GM21576 (cell line): Measurements from ENCODE around the gene CALCOCO2.
"Not testable (repeated sequence)": the region's sequence is repeated elsewhere in the genome, so short reads cannot be mapped to it uniquely, and the experiment has no call there.

Source experiments
- ATAC-seq: cut with Tn5 transposase; IDR thresholded peaks from one replicate; pipeline ENCODE4 v1.9.1; 2021; ENCODE audit warnings: mild to moderate bottlenecking, moderate library complexity; ENCODE audit not compliant: unreplicated experiment

The CALCOCO2 gene

DNA sequence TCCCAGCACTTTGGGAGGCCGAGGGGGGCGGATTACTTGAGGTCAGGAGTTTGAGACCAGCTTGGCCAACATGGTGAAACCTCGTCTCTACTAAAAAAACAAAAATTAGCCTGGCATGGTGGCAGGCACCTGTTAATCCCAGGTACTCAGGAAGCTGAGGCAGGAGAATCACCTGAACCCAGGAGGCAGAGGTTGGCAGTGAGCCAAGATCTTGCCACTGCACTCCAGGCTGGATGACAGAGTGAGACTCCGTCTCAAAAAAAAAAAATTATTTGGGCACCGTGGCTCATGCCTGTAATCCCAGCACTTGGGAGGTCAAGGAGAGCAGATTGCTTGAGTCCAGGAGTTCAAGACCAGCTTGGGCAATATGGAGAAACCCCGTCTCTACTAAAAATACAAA is 9.9 kb upstream of the CALCOCO2 start:
- ATAC-seq: not testable (repeated sequence)

DNA sequence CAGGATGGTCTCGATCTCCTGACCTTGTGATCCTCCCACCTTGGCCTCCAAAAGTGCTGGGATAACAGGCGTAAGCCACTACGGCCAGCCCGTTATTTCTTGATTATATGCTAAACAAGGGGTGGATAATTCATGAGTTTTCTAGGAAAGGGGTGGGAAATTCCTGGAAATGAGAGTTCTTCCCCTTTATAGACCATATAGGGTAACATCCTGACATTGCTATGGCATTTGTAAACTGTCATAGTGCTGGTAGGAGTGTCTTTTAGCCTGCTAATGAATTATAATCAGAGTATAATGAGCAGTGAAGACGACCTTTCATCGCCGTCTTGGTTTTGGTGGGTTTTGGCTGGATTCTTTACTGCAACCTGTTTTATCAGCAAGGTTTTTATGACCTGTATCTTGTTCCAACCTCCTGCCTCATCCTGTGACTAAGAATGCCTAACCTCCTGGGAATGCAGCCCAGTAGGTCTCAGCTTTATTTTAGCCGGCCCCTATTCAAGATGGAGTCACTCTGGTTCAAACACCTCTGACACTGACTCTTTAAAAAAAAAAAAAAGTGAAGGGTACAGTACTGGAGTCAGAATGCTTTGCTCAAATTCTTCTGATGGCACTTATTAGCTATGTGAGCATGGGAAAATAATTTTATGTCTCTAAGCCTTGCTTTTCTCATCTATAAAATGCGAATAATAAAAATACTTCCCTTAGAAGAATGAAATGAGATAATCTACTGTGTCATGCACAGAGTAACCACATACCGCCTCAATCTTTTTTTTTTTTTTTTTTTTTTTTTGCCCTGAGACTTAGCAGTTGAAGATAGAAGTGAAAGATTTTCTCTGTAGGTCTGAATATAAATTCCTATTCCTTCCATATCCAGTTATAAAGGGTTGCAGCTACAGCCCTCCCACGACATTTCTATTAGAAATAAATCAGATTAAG is 5.1 kb upstream of the CALCOCO2 start:
- ATAC-seq: no peak

DNA sequence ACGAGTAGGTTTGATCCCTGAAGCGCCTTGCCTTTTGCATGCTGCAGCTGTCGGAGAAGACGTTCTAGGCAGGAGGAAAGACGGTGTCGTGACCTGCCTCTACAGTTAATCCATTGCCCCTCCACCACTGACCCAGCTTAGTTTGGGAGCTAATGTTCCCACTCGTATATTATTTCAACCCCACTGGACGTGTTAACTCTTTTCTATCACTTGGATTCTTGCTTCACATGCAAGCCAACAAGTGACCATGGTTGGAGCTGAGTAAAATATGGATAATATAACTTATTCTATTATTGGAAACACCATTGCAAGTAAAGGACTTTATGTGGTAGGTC is 681 bp downstream of the CALCOCO2 start:
- ATAC-seq: no peak

DNA sequence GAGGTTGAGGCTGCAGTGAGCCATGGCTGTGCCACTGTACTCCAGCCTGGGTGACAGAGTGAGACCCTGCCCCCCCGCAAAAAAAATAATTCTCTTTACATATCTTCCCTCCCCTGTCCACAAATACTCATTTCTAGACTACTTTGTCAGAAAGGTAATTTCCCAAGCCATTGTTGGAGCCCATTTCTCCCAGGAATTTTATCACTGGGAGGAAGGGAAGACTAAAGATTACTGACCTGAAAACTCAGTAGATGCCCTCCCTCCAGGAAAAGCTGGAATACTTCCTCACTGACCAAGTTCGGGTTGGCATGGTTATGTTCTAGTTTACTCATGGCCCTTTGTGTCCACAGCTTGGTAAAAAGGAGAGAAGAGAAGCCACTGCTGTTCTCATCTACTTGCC is 4.1 kb downstream of the CALCOCO2 start:
- no peak for ATAC-seq

DNA sequence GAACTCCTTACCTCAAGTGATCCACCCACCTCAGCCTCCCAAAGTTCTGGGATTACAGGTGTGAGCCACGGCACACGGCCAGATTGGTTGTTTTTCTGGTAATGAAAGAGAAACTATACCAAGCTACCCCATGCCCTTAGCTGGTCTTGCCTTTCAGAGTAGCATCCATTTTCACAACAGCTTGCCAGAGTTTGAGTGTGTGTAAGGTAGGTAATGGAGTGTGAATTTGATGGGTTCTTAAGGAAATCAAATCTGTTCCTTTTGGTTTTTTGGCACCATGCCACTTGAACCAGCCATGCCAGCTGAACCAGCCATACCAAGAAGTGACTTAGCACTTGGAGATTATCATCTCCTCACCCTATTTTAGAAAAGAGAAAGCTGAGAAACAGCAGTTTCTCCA is 5.1 kb downstream of the CALCOCO2 start:
- ATAC-seq: no peak

DNA sequence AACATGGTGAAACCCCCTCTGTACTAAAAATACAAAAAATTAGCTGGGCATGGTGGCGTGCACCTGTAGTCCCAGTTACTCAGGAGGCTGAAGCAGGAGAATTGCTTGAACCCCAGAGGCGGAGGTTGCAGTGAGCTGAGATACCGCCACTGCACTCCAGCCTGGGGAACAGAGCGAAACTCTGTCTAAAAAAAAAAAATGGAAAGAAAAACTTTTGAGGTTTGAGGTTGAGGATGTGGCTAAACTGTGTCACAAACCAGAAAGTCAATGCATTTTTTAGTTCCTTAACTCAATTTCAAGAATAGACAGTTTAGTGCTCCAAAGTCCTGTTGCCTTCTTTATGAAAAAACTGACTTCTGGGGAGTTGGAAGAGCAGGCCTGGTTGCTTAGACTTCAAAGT is 6.6 kb downstream of the CALCOCO2 start:
- not testable (repeated sequence) for ATAC-seq

DNA sequence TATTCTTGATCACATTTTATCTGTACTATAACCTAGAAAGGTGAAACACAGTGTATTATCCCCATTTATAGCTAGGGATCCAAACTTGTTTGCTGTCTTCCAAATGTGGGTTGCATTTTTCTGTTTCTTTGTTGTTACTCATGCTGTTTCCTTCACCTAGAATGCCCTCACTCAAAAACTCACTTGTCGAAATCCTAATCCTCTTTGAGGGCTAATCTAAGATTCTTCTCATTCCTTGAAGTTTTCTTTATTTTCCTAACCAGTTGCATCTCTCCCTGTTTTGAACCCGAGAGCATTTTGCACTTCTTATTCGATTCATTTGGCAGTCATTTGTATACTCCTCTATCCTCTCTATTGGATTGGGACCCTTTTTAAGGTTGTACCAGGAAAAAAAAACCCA is 9.6 kb downstream of the CALCOCO2 start:
- no peak for ATAC-seq

DNA sequence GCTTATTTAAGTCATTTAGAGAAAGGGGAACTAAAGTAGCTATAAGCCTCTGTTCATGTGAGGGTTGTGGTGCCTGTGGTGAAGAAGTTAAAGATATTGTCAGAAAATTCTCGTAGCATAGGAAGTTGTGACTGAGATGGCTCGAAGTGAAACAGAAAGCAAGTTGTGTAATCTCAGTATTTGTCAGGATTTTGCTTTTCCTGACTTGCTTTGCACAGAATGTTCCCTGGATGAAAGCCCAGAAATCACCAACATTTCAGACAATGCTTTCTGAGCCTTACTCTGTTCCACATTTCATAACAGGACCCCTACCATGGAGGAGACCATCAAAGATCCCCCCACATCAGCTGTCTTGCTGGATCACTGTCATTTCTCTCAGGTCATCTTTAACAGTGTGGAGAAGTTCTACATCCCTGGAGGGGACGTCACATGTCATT is 10.6 kb downstream of the CALCOCO2 start:
- ATAC-seq: peak; percentile 72

DNA sequence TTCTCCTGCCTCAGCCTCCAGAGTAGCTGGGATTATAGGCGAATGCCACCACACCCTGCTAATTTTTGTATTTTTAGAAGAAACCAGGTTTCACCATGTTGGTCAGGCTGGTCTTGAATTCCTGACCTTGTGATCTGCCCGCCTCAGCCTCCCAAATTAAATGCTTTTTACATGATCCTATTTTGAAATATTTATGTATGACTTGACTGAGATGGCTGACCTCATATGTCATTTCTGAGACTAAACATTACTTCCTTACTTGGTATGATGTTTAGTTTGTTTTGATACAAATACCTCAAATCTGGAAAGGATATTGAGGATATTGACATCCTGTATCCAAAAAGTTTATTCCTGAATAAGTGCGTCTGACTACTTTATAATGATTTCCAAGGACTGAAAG is 11.9 kb downstream of the CALCOCO2 start:
- no peak for ATAC-seq

DNA sequence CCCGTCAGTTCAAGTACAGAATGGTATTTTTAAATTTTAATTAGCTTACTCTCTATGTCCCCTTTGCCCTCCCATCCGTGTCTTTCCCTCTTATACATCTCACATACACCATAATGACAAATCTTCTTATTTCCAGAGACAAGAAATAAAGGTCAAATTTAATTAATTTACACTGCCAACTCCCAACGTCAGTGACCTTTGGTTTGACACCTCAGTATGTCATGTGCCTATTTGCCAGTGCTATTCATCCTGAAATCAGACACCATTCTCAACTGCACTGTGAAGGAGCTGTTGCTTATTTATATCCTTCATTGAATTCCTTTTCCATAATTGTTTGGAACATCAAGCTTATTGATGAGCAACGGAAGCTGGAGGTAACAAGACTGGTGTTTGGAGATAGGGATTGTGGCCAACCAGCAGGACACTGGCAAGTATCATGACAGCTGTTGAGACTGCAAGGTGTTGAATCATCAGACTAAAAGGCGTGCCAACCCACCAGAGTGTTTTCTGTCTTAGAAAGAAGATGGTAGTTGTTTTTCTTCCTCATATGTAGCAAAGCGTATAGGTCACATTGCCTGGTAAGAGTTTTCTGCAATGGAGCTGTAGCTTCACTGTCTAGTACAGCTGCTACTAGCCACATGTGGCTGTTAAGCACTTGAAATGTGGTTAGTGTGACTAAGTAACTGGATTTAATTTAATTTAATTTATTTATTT is 12.5 kb downstream of the CALCOCO2 start:
- no peak for ATAC-seq

DNA sequence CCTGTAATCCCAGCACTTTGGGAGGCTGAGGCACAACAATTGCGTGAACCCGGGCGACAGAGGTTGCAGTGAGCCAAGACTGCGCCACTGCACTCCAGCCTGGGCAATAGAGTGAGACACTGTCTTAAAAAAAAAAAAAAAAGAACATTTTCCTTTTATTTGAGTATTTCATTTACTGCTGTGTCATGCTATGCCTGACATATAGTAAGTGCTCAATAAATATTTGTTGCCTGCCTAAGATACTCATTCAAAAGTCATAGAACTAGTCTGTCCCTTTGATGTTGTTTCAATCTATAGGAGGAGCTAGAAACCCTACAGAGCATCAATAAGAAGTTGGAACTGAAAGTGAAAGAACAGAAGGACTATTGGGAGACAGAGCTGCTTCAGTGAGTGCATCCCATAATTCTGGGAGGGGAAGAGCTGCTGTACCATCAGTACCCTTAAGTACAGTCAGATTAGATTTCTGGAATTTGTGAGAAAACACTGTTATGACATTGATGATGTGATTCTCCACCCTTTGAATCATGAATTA is 20.0 kb downstream of the CALCOCO2 start:
- ATAC-seq: no peak

DNA sequence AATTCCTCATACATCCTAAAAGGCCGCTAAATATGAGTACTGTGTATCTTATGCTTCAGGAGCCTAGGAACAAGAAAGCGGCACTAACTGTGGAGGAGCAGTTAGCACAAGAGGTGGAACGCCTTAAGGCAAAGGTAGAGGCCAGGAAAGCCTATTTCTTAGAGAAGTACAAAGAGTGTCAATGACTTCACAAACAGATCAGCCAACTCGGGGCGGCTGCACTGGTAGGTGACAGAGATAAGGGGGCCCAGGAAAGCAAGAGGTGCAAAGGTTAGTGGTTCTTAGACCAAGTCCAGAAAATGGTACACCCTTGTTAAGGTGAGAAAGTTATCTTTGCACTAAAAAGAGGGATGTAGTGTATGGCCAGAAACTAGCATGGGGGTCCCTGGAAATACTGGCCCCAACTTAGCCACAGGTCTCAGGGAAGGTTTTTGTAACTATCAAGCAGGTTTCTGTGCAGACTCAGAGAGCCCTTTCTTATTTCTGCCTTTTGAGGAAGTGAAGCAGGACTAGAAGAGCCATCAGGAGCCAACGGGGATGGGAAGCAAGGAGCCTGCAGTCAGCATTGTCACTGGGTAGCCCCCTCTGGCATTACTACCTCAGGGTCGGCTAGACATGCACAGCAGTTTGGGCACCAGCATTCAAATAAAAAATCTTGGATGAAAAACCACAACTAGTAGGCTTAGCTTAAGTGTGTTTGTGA is 24.1 kb downstream of the CALCOCO2 start:
- ATAC-seq: no peak

DNA sequence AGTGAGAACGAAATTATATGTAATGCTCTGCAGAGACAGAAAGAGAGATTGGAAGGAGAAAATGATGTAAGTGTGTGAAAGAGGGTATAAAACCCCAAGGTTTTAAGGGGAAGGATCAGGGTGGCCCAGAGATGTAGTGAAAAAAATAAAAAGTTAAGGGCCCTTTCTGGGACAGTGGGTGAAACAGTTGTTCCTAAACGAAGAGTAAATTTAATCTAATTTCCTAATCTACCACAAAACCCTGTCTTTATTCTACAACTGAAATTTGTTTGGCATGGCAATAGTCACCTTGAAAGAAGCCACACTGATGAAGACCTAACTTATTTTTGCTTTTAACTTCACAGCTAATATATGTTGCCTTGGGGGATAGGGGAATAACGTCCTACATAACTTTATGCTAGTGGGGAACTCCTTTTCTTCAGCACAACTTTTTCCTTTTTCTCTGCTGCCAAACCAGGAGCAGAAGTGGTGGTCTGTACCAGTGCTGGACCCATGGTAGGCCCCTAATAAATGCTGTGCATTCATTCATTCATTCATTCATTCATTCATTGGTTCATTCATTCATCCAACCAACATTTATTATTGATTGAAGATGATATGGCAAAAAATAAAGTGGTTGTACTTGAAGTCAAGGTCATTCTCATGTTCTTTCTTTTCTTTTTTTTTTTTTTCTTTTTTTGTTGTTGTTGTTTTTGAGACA is 25.4 kb downstream of the CALCOCO2 start:
- no peak for ATAC-seq

DNA sequence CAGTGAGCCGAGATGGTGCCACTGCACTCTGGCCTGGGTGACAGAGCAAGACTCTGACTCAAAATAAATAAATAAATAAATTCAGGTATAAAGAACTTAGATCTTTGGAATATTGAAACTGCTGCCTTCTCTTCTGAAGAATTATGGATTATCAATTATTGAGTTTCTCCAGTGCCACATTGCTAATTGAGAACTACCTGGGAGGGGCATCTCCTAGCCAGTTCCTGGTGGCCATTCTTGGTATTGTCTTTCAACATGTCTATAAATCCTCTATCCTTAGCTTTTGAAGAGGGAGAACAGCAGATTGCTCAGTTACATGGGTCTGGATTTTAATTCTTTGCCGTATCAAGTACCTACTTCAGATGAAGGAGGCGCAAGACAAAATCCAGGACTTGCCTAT is 29.2 kb downstream of the CALCOCO2 start:
- no peak for ATAC-seq

DNA sequence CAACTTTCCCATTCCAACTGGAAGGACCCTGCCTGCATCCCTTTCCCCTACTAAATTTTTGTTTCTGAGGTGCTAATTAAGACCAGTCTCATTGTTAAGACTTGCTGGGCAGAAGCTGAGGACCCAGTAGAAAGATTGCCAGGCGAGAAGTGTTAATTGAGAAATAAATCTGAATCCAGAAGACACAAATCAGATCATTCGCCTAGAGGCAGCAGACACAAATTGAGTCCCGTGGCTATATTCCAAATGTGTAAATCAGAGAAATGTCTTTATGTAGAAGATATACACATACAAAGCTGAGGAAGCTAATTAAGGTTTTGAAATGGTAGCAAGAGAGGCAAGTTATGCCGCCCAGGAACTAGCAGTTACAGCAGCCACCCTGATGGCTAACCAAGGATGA is 29.6 kb downstream of the CALCOCO2 start:
- ATAC-seq: no peak

DNA sequence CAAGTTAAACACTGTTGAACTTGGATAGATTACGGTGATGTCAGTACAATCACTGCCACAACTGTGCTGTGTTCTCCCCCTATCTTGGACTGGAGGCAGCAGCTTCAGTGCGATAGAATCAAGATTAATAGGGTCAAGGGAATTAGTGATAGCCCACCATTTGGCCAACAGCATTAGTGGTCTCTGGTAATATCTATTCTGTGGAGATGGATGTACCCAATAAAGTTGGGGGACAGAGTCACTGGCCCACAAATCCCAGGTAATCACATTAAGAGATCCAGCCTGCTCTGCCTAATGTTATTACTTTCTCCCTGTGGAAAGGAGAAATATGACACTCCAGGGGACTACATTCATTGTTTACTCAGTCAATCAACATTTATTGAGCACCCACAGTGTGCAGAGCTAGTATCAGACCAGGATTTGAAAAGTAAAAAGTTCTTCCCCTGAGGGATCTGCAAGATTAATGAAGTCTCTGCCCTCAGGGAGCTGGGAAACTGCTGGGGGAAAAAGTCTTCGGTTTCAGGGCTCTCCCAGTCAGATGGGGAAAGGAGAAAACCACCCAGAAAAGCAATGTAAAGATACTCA is 38.2 kb downstream of the CALCOCO2 start:
- no peak for ATAC-seq

DNA sequence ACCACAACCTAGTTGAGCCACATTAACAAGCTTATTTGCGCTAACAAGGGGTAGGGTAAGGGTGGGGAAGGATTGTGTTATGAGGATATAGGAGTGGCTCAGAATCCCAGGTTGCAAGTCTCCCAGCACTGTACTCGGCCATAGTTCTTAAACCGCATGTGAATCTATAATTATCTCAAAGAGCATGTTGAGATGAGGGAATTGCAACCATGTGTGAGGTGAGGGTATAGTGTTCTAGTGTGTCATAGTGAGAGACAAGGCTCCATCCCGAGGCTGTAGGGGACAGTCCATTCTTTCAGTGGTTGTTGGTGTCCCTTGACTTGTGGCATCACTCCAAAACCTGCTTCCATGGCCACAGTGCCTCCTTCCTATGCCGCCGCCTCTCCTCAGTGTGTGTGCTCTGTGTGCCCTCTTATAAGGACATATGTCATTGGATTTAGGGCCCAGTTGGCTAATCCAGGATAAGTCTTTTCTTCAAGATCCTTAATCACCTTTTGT is 39.0 kb downstream of the CALCOCO2 start:
- no peak for ATAC-seq

DNA sequence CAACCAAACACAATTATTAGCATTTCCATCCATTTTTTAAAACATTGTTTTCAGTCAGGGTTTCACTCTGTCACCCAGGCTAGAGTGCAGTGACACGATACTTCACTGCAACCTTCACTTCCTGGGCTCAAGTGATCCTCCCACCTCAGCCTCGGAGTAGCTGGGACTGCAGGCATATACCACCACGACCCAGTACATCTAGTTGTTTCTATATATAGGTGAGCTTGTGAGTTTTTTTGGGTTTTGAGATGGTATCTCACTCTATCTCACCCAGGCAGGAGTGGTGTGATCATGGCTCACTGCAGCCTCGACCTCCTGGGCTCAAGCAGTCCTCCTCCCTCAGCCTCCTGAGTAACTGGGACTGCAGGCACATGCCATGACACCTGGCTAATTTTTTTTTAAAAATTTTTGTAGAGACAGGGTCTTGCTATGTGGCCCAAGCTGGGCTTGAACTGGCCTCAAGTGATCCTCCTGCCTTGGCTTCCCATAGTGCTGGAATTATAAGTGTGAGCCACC is 40.3 kb downstream of the CALCOCO2 start:
- ATAC-seq: no peak

DNA sequence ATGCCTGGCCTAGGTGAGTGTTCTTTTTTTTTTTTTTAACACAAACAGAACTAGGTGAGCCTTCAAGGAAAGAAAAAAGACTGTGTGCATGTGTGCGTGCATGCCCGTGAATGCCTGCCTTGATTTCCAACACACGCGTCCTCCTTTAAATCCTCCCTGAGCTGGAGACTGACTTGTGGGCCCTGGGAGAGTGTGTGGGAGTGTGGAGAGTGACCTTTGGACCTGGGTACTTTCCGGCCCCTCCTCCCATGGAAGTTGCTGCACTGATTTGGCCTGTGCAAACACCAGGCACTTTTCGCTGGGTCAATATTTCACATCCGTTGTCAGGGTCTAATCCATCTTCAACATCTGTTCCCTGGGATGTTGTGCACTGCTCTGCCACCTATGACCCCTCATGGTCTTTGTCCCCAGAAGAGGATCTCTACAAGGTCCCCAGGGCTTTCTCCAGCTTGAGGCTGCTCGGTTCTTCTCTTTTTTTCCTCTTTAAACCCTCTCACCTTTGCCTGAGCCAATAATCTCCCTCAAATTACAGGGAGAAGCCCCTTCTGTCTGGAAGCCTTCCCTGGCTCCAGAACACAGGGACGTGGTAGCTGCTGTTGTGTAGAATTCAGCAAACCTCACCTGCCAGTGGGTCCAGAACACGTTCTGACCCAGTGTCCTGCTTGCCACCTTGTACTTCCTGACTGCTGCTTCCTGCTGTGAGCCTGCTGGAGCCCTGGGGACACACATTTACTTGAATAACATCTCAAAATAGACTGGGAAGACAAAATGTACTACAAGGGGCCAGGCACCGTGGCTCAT is 40.9 kb downstream of the CALCOCO2 start:
- no peak for ATAC-seq
